Esophagus muscularis mucosa (tissue), 4 donors: ENCODE results near the gene STARD8. TPM values are rescaled to one million over a fixed set of nuclear protein-coding genes. Genes with fewer than 3 reads are reported as not detected.

Source experiments
- DNase-seq: peaks from one replicate; pipeline ENCODE4 v3.0.0-alpha.2; 2017; ENCODE audit errors: extremely low spot score
- H3K27ac ChIP-seq, 4 donors: fragments of 200-600 bp; sonication (generic); replicated peaks in 1 of 4; 1 replicate in 3 of 4; 2 replicates in 1 of 4; pipeline ENCODE4 v1.5.1; 2016 to 2019; ENCODE audit warnings: mild to moderate bottlenecking in 1 of 4
- H3K27me3 ChIP-seq, 4 donors: fragments of 200-600 bp; sonication (generic); one replicate each; pipeline versions ENCODE4 v1.5.1 to v1.6.0; 2016 to 2019
- H3K36me3 ChIP-seq, 4 donors: fragments of 200-600 bp; sonication (generic); one replicate each; pipeline ENCODE4 v1.5.1; 2016 to 2019
- H3K4me1 ChIP-seq, 4 donors: fragments of 200-600 bp; sonication (generic); one replicate each; pipeline ENCODE4 v1.5.1; 2016 to 2019
- H3K4me3 ChIP-seq, 4 donors: fragments of 200-600 bp; sonication (generic); 1 replicate in 2 of 4; 2 replicates in 2 of 4; pipeline ENCODE4 v1.5.1; 2016 to 2019; ENCODE audit warnings: mild to moderate bottlenecking in 4 of 4, moderate library complexity in 1 of 4
- H3K9me3 ChIP-seq, 4 donors: fragments of 200-600 bp; sonication (generic); 1 replicate in 3 of 4; 2 replicates in 1 of 4; pipeline ENCODE4 v1.5.1; 2016 to 2019
- CTCF ChIP-seq, 3 experiments: fragments of 200-600 bp in 2 of 3; fragments of 450-650 bp in 1 of 3; sonication (generic) in 2 of 3; IDR thresholded peaks; one replicate each; pipeline ENCODE4 v1.5.1; 2017 to 2019; ENCODE audit warnings: antibody characterized with exemption in 3 of 3, mild to moderate bottlenecking in 2 of 3, moderate library complexity in 1 of 3
- EP300 ChIP-seq: sonication (generic); formaldehyde crosslinking; IDR thresholded peaks from one replicate; pipeline ENCODE4 v1.6.1; 2017; ENCODE audit warnings: antibody characterized with exemption
- POLR2A ChIP-seq: fragments of 450-650 bp; IDR thresholded peaks from one replicate; pipeline ENCODE4 v1.6.1; 2017; ENCODE audit warnings: antibody characterized with exemption, moderate library complexity, mild to moderate bottlenecking, low read depth
- POLR2AphosphoS5 ChIP-seq, 2 donors: sonication (generic); formaldehyde crosslinking; IDR thresholded peaks; one replicate each; pipeline ENCODE4 v1.6.1; 2017; ENCODE audit warnings: antibody characterized with exemption in 2 of 2
- WGBS: methylation state at CpG from one replicate; pipeline ENCODE4 v1.1.5; 2018; 5-methylcytosine and 5-hydroxymethylcytosine counted together
- intact Hi-C: fragments of 100-400 bp; cut with DNase I; formaldehyde crosslinking; loops from one replicate; pipeline ENCODE4 v1.15.1; 2023
- total RNA-seq, 4 donors: library from RNA; depleted of rRNA; stranded (reverse); fragments of >200 nt; gene quantifications; one replicate each; pipeline versions ENCODE4 v1.1.0 to v1.2.1, GENCODE V29; 2016

Gene STARD8
- total RNA-seq, 4 donors from 2014 or later, result 11.2 to 20.4 (median 11.4) TPM

GRCh38 chrX:68698942-68699341 is 51.5 kb downstream of the STARD8 start:
- DNase-seq, result no peak
- no peak overlapping the region for H3K4me3 ChIP-seq
- H3K27me3 ChIP-seq, result no peaks in the 10 kb centered on the region
- no peak for TF ChIP-seq EP300
- TF ChIP-seq CTCF (IDR thresholded peaks at IDR 0.05), result no peak
- no peak for TF ChIP-seq POLR2AphosphoS5 (IDR thresholded peaks at IDR 0.05)
- TF ChIP-seq POLR2A, result no peak
- no peaks in the 10 kb centered on the region for H3K9me3 ChIP-seq
- intact Hi-C loops, result no loop called here
- peaks cover 2 to 36% (median 18%) of the 10 kb centered on the region in 4 donors for H3K4me1 ChIP-seq
- H3K27ac ChIP-seq, result no peak overlapping the region
- no peaks in the 10 kb centered on the region for H3K36me3 ChIP-seq
- 67% methylated on average over 2 of the region's 2 CpGs for WGBS

- H3K36me3 ChIP-seq, result no peaks in the 10 kb centered on the region
- peaks cover 0 to 36% (median 18%) of the 10 kb centered on the region in 4 donors for H3K4me1 ChIP-seq
- WGBS, result 65% methylated on average over 6 of the region's 7 CpGs
- no peak for DNase-seq
- H3K4me3 ChIP-seq, result no peak overlapping the region
- TF ChIP-seq POLR2A (no peak), CTCF (IDR thresholded peaks at IDR 0.05) (no peak), POLR2AphosphoS5 (IDR thresholded peaks at IDR 0.05) (no peak), EP300 (no peak)
- intact Hi-C loops, result no loop called here
- H3K9me3 ChIP-seq, result no peaks in the 10 kb centered on the region
- H3K27me3 ChIP-seq, result no peaks in the 10 kb centered on the region
- H3K27ac ChIP-seq, result no peak overlapping the region
These were observed 52.7 kb downstream of the STARD8 start for GRCh38 chrX:68699960-68700746.

GRCh38 chrX:68703369-68703768 is 55.9 kb downstream of the STARD8 start:
- no peak overlapping the region for H3K4me3 ChIP-seq
- WGBS, result 47% methylated on average over 5 of the region's 5 CpGs
- DNase-seq, result no peak
- H3K27me3 ChIP-seq, result no peaks in the 10 kb centered on the region
- H3K4me1 ChIP-seq, result peaks cover 0 to 36% (median 25%) of the 10 kb centered on the region in 4 donors
- TF ChIP-seq POLR2AphosphoS5 (IDR thresholded peaks at IDR 0.05) (no peak), CTCF (IDR thresholded peaks at IDR 0.05) (no peak), EP300 (no peak), POLR2A (no peak)
- H3K36me3 ChIP-seq, result no peaks in the 10 kb centered on the region
- H3K9me3 ChIP-seq, result no peaks in the 10 kb centered on the region
- H3K27ac ChIP-seq, result no peak overlapping the region
- intact Hi-C loops, result no loop called here

- DNase-seq, result no peak
- Histone ChIP-seq H3K9me3 (no peaks in the 10 kb centered on the region), H3K4me1 (peaks cover 0 to 36% (median 25%) of the 10 kb centered on the region in 4 donors), H3K36me3 (no peaks in the 10 kb centered on the region), H3K27ac (no peak overlapping the region), H3K4me3 (no peak overlapping the region), H3K27me3 (no peaks in the 10 kb centered on the region)
- 93% methylated on average over 3 of the region's 3 CpGs for WGBS
- intact Hi-C loops, result no loop called here
- TF ChIP-seq EP300 (no peak), POLR2AphosphoS5 (IDR thresholded peaks at IDR 0.05) (no peak), POLR2A (no peak), CTCF (IDR thresholded peaks at IDR 0.05) (no peak)
These were observed 56.4 kb downstream of the STARD8 start for GRCh38 chrX:68703846-68704245.
